Measurements from ENCODE around the gene CHAD.

The CHAD gene

DNA sequence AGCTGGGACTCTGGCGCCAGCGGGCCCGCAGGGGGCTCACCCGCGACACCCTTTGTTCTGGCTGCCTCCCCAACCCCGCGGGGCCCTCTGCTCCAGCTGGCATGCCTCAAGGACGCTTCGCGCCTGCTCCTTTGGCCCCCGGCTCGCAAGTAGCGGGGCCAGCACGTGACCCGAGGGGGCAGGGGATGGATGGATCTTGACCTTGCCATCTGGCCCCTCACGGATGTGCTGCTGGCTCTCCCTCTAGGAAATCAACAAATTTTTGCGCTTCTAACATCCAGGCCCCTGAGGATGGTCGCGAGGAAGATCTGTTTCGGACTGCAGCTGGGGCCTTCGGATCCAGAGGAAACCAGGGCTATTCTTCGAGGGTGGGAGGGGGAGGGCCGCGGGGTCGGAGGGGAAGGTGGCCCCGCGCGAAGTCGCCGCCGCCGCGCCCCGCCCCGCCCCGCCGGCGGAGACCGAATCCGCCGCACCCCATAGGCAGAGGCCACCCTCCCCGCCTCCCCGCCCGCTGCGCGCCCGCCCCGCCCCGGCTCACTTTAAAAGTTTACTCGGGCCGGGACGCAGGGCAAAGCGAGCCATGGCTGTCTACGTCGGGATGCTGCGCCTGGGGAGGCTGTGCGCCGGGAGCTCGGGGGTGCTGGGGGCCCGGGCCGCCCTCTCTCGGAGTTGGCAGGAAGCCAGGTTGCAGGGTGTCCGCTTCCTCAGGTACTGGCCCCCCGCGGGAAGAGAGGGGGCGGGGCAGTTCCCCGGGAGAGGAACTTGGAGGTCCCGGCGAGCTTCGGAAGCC is 42.8 kb downstream of the CHAD start, which contains the start of gene ACSF2:
ACSF2 (plus strand) TSS at position 537 of the 790 bp plus-strand sequence; CDS start at position 581, 44 bp downstream.
- Histone ChIP-seq H3K36me3 (ENCODE audit: control insufficient read depth in 2 of 2, insufficient read depth in 1 of 2, low read length in 2 of 2) (peaks cover 0 to 5% of the 10 kb centered on the region in 2 experiments; a peak in 1 of 3 replicates), H3K4me3 (ENCODE audit: low read depth, low read length) (peak within 1 kb of the TSS; percentile 72), H3K9me3 (ENCODE audit: control insufficient read depth, insufficient read depth, low read depth, low read length) (no peaks in the 10 kb centered on the region), H3K27ac (ENCODE audit: extremely low read depth, low read depth, low read length) (peak within 1 kb of the TSS; percentile 71), H3K4me1 (ENCODE audit: control insufficient read depth, insufficient read depth, low read length) (peaks cover 10% of the 10 kb centered on the region; the same call in 1 of the 2 replicates)
- ChIA-PET POLR2A (interaction anchor here (0.5 to 1.5 kb wide), 12 partner anchors 10 to 265 kb away, joined by 3 to 11 read pairs (median 4); partner anchors contain the start of genes LRRC59 and RSAD1), CTCF (interaction anchor here (0.5 to 9.9 kb wide), 4 partner anchors 10 to 1540 kb away, joined by 3 to 71 read pairs (median 5); partner anchors contain the start of gene LRRC59)
- TF ChIP-seq ZNF335 (tag by site-specific recombination; conservative IDR thresholded peaks at IDR 0.05) (peak; percentile 68), ZBTB1 (tag by site-specific recombination; IDR thresholded peaks at IDR 0.05) (no peak), SP3 (tag by site-specific recombination; IDR thresholded peaks at IDR 0.05) (peak; percentile 89), KLF7 (tag by site-specific recombination; IDR thresholded peaks at IDR 0.05; ENCODE audit: borderline replicate concordance) (0 out of 2 replicates have a peak, but pooled peaks have one; percentile 53), ZNF433 (tag by site-specific recombination; IDR thresholded peaks at IDR 0.05; ENCODE audit: low read depth) (no peak), ZNF202 (tag by site-specific recombination; IDR thresholded peaks at IDR 0.05; ENCODE audit: borderline replicate concordance) (peak; percentile 81; the same call in 1 of the 2 replicates), ZFP41 (tag by site-specific recombination; IDR thresholded peaks at IDR 0.05; ENCODE audit: borderline replicate concordance) (no peak), ZBTB8A (tag by site-specific recombination; IDR thresholded peaks at IDR 0.05) (peak; percentile 7; the same call in 1 of the 2 replicates), GLIS2 (tag by site-specific recombination; IDR thresholded peaks at IDR 0.05) (peak; percentile 81), SP2 (tag by site-specific recombination; IDR thresholded peaks at IDR 0.05) (peak; percentile 77), KLF10 (tag by site-specific recombination; IDR thresholded peaks at IDR 0.05) (peak; percentile 63; the same call in 1 of the 2 replicates), ZNF626 (tag by site-specific recombination; IDR thresholded peaks at IDR 0.05) (no peak), KLF1 (tag by site-specific recombination; IDR thresholded peaks at IDR 0.05) (0 out of 2 replicates have a peak, but pooled peaks have one; percentile 48), ZNF629 (tag by site-specific recombination; IDR thresholded peaks at IDR 0.05) (peak; percentile 19; the same call in 1 of the 2 replicates), WT1 (tag by site-specific recombination; IDR thresholded peaks at IDR 0.05) (0 out of 2 replicates have a peak, but pooled peaks have one; percentile 28), ZNF398 (tag by site-specific recombination; IDR thresholded peaks at IDR 0.05) (peak; percentile 45; the same call in 1 of the 2 replicates), ZNF341 (tag by site-specific recombination; IDR thresholded peaks at IDR 0.05; ENCODE audit: low read depth) (no peak), ZNF768 (tag by site-specific recombination; IDR thresholded peaks at IDR 0.05) (no peak), ZNF488 (tag by site-specific recombination; IDR thresholded peaks at IDR 0.05) (no peak), ZNF19 (tag by site-specific recombination; IDR thresholded peaks at IDR 0.05; ENCODE audit: low read depth) (no peak), ZNF239 (tag by site-specific recombination; IDR thresholded peaks at IDR 0.05) (no peak), KLF16 (tag by site-specific recombination; IDR thresholded peaks at IDR 0.05) (peak; percentile 62), ZNF366 (tag by site-specific recombination; conservative IDR thresholded peaks at IDR 0.05) (no peak), KLF8 (tag by site-specific recombination; IDR thresholded peaks at IDR 0.05) (peak; percentile 35; the same call in 1 of the 2 replicates), ZNF777 (tag by site-specific recombination; IDR thresholded peaks at IDR 0.05; ENCODE audit: borderline replicate concordance) (peak; percentile 56; the same call in 1 of the 2 replicates), ZNF266 (tag by site-specific recombination; IDR thresholded peaks at IDR 0.05; ENCODE audit: low read depth) (no peak), ZFP37 (tag by site-specific recombination; IDR thresholded peaks at IDR 0.05) (no peak), ZNF24 (tag by site-specific recombination; IDR thresholded peaks at IDR 0.05) (no peak), ZFP69B (tag by site-specific recombination; IDR thresholded peaks at IDR 0.05) (peak; percentile 69; the same call in 1 of the 2 replicates), ZNF132 (tag by site-specific recombination; IDR thresholded peaks at IDR 0.05; ENCODE audit: borderline replicate concordance) (no peak), ZNF423 (tag by site-specific recombination; IDR thresholded peaks at IDR 0.05) (peak; percentile 72), ZNF623 (tag by site-specific recombination; IDR thresholded peaks at IDR 0.05) (no peak)
- TF ChIP-seq, protein P1, sequence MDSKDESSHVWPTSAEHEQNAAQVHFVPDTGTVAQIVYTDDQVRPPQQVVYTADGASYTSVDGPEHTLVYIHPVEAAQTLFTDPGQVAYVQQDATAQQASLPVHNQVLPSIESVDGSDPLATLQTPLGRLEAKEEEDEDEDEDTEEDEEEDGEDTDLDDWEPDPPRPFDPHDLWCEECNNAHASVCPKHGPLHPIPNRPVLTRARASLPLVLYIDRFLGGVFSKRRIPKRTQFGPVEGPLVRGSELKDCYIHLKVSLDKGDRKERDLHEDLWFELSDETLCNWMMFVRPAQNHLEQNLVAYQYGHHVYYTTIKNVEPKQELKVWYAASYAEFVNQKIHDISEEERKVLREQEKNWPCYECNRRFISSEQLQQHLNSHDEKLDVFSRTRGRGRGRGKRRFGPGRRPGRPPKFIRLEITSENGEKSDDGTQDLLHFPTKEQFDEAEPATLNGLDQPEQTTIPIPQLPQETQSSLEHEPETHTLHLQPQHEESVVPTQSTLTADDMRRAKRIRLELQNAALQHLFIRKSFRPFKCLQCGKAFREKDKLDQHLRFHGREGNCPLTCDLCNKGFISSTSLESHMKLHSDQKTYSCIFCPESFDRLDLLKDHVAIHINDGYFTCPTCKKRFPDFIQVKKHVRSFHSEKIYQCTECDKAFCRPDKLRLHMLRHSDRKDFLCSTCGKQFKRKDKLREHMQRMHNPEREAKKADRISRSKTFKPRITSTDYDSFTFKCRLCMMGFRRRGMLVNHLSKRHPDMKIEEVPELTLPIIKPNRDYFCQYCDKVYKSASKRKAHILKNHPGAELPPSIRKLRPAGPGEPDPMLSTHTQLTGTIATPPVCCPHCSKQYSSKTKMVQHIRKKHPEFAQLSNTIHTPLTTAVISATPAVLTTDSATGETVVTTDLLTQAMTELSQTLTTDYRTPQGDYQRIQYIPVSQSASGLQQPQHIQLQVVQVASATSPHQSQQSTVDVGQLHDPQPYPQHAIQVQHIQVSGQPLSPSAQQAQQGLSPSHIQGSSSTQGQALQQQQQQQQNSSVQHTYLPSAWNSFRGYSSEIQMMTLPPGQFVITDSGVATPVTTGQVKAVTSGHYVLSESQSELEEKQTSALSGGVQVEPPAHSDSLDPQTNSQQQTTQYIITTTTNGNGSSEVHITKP (tag by site-specific recombination; IDR thresholded peaks at IDR 0.05): peak; percentile 40; the same call in 1 of the 2 replicates
